HepG2 (cell line): ENCODE measurements around the gene PPP2R2C. TPM values are rescaled to one million over a fixed set of nuclear protein-coding genes. Genes with fewer than 3 reads are reported as not detected.

ENCODE experiments used
- AHR ChIP-seq: IDR thresholded peaks from 2 replicates; pipeline ENCODE4 v1.6.1; 2018; ENCODE audit warnings: missing genetic modification reagents, missing compliant biosample characterization
- ARID3A ChIP-seq: IDR thresholded peaks from 2 replicates; pipeline ENCODE4 v1.6.1; 2012; ENCODE audit warnings: low read depth, low read length, improper control_type of control experiment
- ATM ChIP-seq: fragments of 450-650 bp; IDR thresholded peaks from 2 replicates; pipeline ENCODE4 v1.7.1; 2017; ENCODE audit warnings: mild to moderate bottlenecking, borderline replicate concordance
- CTCF ChIP-seq: sonication (generic); formaldehyde crosslinking; IDR thresholded peaks from 2 replicates; pipeline ENCODE4 v1.5.0; 2020; ENCODE audit warnings: mild to moderate bottlenecking, missing genetic modification reagents, moderate library complexity
- ELK4 ChIP-seq: sonication (generic); formaldehyde crosslinking; IDR thresholded peaks from 2 replicates; pipeline ENCODE4 v1.9.0; 2021; ENCODE audit warnings: missing genetic modification reagents, borderline replicate concordance
- FLYWCH1 ChIP-seq: sonication (generic); formaldehyde crosslinking; IDR thresholded peaks from 2 replicates; pipeline ENCODE4 v1.8.1; 2023; ENCODE audit warnings: mild to moderate bottlenecking, missing genetic modification reagents
- KDM2A ChIP-seq: sonication (generic); formaldehyde crosslinking; IDR thresholded peaks from 2 replicates; pipeline ENCODE4 v1.4.0; 2020; ENCODE audit warnings: low read depth, missing genetic modification reagents, borderline replicate concordance
- MATR3 ChIP-seq: sonication (generic); formaldehyde crosslinking; IDR thresholded peaks from 2 replicates; pipeline ENCODE4 v1.4.0; 2020; ENCODE audit warnings: missing genetic modification reagents
- MED13 ChIP-seq: sonication (generic); formaldehyde crosslinking; IDR thresholded peaks from 2 replicates; pipeline ENCODE4 v1.5.0; 2020; ENCODE audit warnings: missing genetic modification reagents
- PPARG ChIP-seq: conservative IDR thresholded peaks from 2 replicates; pipeline ENCODE4 v1.6.1; 2016; ENCODE audit warnings: missing biosample characterization, missing genetic modification reagents
- TMF1 ChIP-seq: sonication (generic); formaldehyde crosslinking; IDR thresholded peaks from 2 replicates; pipeline ENCODE4 v1.8.1; 2022; ENCODE audit warnings: low read depth, missing genetic modification reagents
- ZBTB38 ChIP-seq: sonication (generic); formaldehyde crosslinking; IDR thresholded peaks from 2 replicates; pipeline ENCODE4 v1.5.1; 2020; ENCODE audit warnings: mild to moderate bottlenecking, missing genetic modification reagents
- ZNF17 ChIP-seq: sonication (generic); formaldehyde crosslinking; IDR thresholded peaks from 2 replicates; pipeline ENCODE4 v1.5.0; 2020; ENCODE audit warnings: mild to moderate bottlenecking, missing genetic modification reagents
- ZNF235 ChIP-seq: sonication (generic); formaldehyde crosslinking; IDR thresholded peaks from 2 replicates; pipeline ENCODE4 v1.8.1; 2023; ENCODE audit warnings: mild to moderate bottlenecking, missing genetic modification reagents, borderline replicate concordance
- ZNF570 ChIP-seq: sonication (generic); formaldehyde crosslinking; IDR thresholded peaks from 2 replicates; pipeline ENCODE4 v1.4.0; 2020; ENCODE audit warnings: mild to moderate bottlenecking, missing genetic modification reagents, borderline replicate concordance
- ZNF7 ChIP-seq: IDR thresholded peaks from 2 replicates; pipeline ENCODE4 v1.6.1; 2016; ENCODE audit warnings: missing biosample characterization, missing genetic modification reagents
- ZNF878 ChIP-seq: sonication (generic); formaldehyde crosslinking; IDR thresholded peaks from 2 replicates; pipeline ENCODE4 v1.8.1; 2023; ENCODE audit warnings: mild to moderate bottlenecking, missing genetic modification reagents, moderate library complexity
- polyA plus RNA-seq, 8 experiments: library from polyadenylated mRNA; depleted of rRNA in 3 of 8; stranded (reverse) in 7 of 8; unstranded in 1 of 8; fragments of >200 nt; fragmentation: Illumina TruSeq in 4 of 8; extraction: Trizol in 4 of 8; gene quantifications; 2 replicates each; pipeline versions ENCODE4 v1.2.1 to v1.2.3, GENCODE V29; 2011 to 2016; ENCODE audit warnings: low read depth in 4 of 8, missing spikeins in 1 of 8, mixed read lengths in 1 of 8; ENCODE audit not compliant: insufficient read depth in 1 of 8
- total RNA-seq, 5 experiments: library from RNA; depleted of rRNA; stranded (reverse); fragments of >200 nt; fragmentation: Illumina TruSeq; extraction: Trizol; gene quantifications; 2 replicates each; pipeline ENCODE4 v1.2.3, GENCODE V29; 2016; ENCODE audit warnings: low read depth in 1 of 5
- TF ChIP-seq, protein P1 (sequence below): sonication (generic); formaldehyde crosslinking; IDR thresholded peaks from 2 replicates; pipeline ENCODE4 v1.8.0; 2022; ENCODE audit warnings: mild to moderate bottlenecking, missing genetic modification reagents, borderline replicate concordance
- TF ChIP-seq, protein P2 (sequence below): sonication (generic); formaldehyde crosslinking; IDR thresholded peaks from 2 replicates; pipeline ENCODE4 v1.4.0; 2020; ENCODE audit warnings: mild to moderate bottlenecking, low read depth, missing genetic modification reagents
- TF ChIP-seq, protein P3 (sequence below): sonication (generic); formaldehyde crosslinking; IDR thresholded peaks from 2 replicates; pipeline ENCODE4 v1.5.0; 2020; ENCODE audit warnings: mild to moderate bottlenecking, missing genetic modification reagents

PPP2R2C gene
- total and polyA plus RNA-seq, 2 of the 13 experiments (the other 11 are each of a cell fraction or from before 2014, with no cell fraction given): 0.60 to 8.6 TPM

DNA sequence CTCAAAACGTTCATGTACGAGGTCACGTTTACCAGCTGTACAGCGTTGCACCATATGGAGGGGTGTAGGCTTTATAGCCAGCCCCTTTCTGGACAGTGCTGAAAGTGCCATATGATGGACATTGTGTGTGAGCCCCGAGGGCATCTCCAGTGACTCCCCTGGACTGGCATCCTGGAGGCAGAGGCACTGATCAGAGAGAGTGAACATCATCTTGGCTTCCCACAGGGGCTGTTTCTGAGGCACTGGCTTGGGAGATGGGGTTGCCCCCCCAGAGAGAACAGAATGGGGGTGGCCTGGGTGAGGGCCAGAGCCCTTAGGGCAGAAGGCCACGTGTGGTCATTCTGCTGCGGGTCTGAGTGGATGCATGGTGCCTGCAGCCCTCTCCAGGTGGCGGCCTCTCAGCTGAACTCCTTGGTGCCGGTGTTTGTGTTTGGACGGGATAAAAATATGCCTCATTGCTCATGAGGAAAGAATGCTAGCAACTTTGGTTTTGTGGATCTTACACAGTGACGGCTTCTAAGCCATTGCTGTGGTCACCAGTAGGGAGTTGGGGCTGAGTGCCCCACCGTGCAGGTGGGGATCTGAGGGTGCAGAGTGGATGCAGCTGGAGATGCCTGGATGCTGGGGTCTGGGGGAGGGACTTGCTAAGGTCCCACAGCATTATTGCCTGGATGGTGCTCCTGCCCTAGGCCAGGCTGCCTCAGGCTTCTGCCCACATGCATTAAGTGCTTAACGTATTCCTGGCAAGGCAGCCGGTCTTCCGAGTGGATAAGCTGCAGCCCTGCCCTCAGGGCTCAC, 199.4 kb downstream of the PPP2R2C start (continued):
- no peak for TF ChIP-seq ELK4 (CRISPR knock-in tag)
- no peak for TF ChIP-seq PPARG
- peak; percentile 33 for TF ChIP-seq CTCF
- TF ChIP-seq, protein P1, sequence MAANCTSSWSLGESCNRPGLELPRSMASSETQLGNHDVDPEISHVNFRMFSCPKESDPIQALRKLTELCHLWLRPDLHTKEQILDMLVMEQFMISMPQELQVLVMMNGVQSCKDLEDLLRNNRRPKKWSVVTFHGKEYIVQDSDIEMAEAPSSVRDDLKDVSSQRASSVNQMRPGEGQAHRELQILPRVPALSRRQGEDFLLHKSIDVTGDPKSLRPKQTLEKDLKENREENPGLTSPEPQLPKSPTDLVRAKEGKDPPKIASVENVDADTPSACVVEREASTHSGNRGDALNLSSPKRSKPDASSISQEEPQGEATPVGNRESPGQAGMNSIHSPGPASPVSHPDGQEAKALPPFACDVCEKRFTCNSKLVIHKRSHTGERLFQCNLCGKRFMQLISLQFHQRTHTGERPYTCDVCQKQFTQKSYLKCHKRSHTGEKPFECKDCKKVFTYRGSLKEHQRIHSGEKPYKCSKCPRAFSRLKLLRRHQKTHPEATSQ (CRISPR knock-in tag): no peak
- TF ChIP-seq ZNF235 (CRISPR knock-in tag): no peak
- no peak for TF ChIP-seq MED13
- TF ChIP-seq ARID3A: no peak
- TF ChIP-seq, protein P2, sequence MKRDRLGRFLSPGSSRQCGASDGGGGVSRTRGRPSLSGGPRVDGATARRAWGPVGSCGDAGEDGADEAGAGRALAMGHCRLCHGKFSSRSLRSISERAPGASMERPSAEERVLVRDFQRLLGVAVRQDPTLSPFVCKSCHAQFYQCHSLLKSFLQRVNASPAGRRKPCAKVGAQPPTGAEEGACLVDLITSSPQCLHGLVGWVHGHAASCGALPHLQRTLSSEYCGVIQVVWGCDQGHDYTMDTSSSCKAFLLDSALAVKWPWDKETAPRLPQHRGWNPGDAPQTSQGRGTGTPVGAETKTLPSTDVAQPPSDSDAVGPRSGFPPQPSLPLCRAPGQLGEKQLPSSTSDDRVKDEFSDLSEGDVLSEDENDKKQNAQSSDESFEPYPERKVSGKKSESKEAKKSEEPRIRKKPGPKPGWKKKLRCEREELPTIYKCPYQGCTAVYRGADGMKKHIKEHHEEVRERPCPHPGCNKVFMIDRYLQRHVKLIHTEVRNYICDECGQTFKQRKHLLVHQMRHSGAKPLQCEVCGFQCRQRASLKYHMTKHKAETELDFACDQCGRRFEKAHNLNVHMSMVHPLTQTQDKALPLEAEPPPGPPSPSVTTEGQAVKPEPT (CRISPR knock-in tag): no peak
- TF ChIP-seq ATM: no peak
- TF ChIP-seq ZNF7 (CRISPR knock-in tag): no peak
- TF ChIP-seq TMF1 (CRISPR knock-in tag): no peak
- no peak for TF ChIP-seq FLYWCH1 (CRISPR knock-in tag)
- no peak for TF ChIP-seq AHR (CRISPR knock-in tag)
- TF ChIP-seq ZNF17: no peak
- no peak for TF ChIP-seq ZNF570 (CRISPR knock-in tag)
- TF ChIP-seq KDM2A (CRISPR knock-in tag): peak; percentile 43; the same call in 1 of the 2 replicates
- 0 out of 2 replicates have a peak, but pooled peaks have one; percentile 18 for TF ChIP-seq ZBTB38 (CRISPR knock-in tag)
- TF ChIP-seq ZNF878 (CRISPR knock-in tag): no peak
- TF ChIP-seq MATR3 (CRISPR knock-in tag): no peak
- TF ChIP-seq, protein P3, sequence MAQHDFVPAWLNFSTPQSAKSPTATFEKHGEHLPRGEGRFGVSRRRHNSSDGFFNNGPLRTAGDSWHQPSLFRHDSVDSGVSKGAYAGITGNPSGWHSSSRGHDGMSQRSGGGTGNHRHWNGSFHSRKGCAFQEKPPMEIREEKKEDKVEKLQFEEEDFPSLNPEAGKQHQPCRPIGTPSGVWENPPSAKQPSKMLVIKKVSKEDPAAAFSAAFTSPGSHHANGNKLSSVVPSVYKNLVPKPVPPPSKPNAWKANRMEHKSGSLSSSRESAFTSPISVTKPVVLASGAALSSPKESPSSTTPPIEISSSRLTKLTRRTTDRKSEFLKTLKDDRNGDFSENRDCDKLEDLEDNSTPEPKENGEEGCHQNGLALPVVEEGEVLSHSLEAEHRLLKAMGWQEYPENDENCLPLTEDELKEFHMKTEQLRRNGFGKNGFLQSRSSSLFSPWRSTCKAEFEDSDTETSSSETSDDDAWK (CRISPR knock-in tag): no peak
